WTC11 (cell line): ENCODE measurements around the gene ARHGAP19. TPM values are rescaled to one million over a fixed set of nuclear protein-coding genes. Genes with fewer than 3 reads are reported as not detected.

Source experiments
- ATAC-seq: fragments of 200-7000 bp; cut with Tn5 transposase; 2 replicates; pipeline ENCODE4 v1.10.0; 2021; ENCODE audit warnings: mild to moderate bottlenecking, moderate library complexity
- CTCF ChIA-PET: fragments of 300-600 bp; sonication (Branson Sonifier 250); formaldehyde crosslinking; loops from one replicate; lab custom pipeline; 2021; ENCODE audit warnings: antibody characterized with exemption; lab: Charles Lee
- POLR2A ChIA-PET: fragments of 350-600 bp; sonication (Branson Sonifier 250); formaldehyde crosslinking; loops from one replicate; lab custom pipeline; 2021; ENCODE audit warnings: antibody characterized with exemption; lab: Charles Lee
- DNase-seq: peaks from one replicate; pipeline ENCODE4 v3.0.0; 2021; ENCODE audit warnings: low spot score
- H3K27ac Mint-ChIP-seq: 2 replicates; pipeline ENCODE4 v1.8.0; 2021; ENCODE audit warnings: mixed read lengths
- H3K27me3 Mint-ChIP-seq: 2 replicates; pipeline ENCODE4 v1.8.0; 2021; ENCODE audit warnings: low read depth, mild to moderate bottlenecking, moderate library complexity, mixed read lengths
- H3K36me3 Mint-ChIP-seq: 2 replicates; pipeline ENCODE4 v1.8.0; 2021; ENCODE audit warnings: mixed read lengths
- H3K4me1 Mint-ChIP-seq: 2 replicates; pipeline ENCODE4 v1.8.0; 2022; ENCODE audit warnings: mixed read lengths
- H3K4me3 Mint-ChIP-seq: 2 replicates; pipeline ENCODE4 v1.8.0; 2021; ENCODE audit warnings: mild to moderate bottlenecking, moderate library complexity, mixed read lengths
- H3K9me3 Mint-ChIP-seq: 2 replicates; pipeline ENCODE4 v1.8.0; 2021; ENCODE audit warnings: mixed read lengths
- IRF2 ChIP-seq: sonication (generic); formaldehyde crosslinking; IDR thresholded peaks from 2 replicates; pipeline ENCODE4 v1.8.0; 2022; ENCODE audit warnings: low read depth, missing genetic modification reagents, borderline replicate concordance
- MXD4 ChIP-seq: fragments of 250-450 bp; sonication (Bioruptor Pico); IDR thresholded peaks from 2 replicates; pipeline ENCODE4 v1.8.0; 2021; ENCODE audit warnings: mild to moderate bottlenecking, moderate library complexity, borderline replicate concordance
- NR1H2 ChIP-seq: sonication (generic); formaldehyde crosslinking; IDR thresholded peaks from 2 replicates; pipeline ENCODE4 v1.9.0; 2021; ENCODE audit warnings: mild to moderate bottlenecking, moderate library complexity, missing genetic modification reagents
- TEAD4 ChIP-seq: sonication (generic); formaldehyde crosslinking; IDR thresholded peaks from 2 replicates; pipeline ENCODE4 v1.8.0; 2022; ENCODE audit warnings: mild to moderate bottlenecking, missing genetic modification reagents
- TP53 ChIP-seq: sonication (generic); formaldehyde crosslinking; IDR thresholded peaks from 2 replicates; pipeline ENCODE4 v1.8.1; 2023; ENCODE audit warnings: mild to moderate bottlenecking, missing genetic modification reagents
- ZNF671 ChIP-seq: fragments of 250-450 bp; sonication (Bioruptor Pico); IDR thresholded peaks from 2 replicates; pipeline ENCODE4 v1.8.0; 2021; ENCODE audit warnings: mild to moderate bottlenecking
- total RNA-seq: library from RNA; stranded (reverse); gene quantifications from 3 replicates; pipeline ENCODE4 v1.2.3, GENCODE V29; 2021
- TF ChIP-seq, protein P1 (sequence below): sonication (generic); formaldehyde crosslinking; IDR thresholded peaks from 2 replicates; pipeline ENCODE4 v1.8.0; 2022; ENCODE audit warnings: mild to moderate bottlenecking, missing genetic modification reagents
- TF ChIP-seq, protein P2 (sequence below): sonication (generic); formaldehyde crosslinking; IDR thresholded peaks from 2 replicates; pipeline ENCODE4 v1.8.1; 2023; ENCODE audit warnings: mild to moderate bottlenecking, moderate library complexity, missing genetic modification reagents
- TF ChIP-seq, protein P3 (sequence below): sonication (generic); formaldehyde crosslinking; IDR thresholded peaks from 2 replicates; pipeline ENCODE4 v1.8.1; 2022; ENCODE audit warnings: mild to moderate bottlenecking, missing genetic modification reagents, moderate library complexity, borderline replicate concordance
- TF ChIP-seq, protein P4 (sequence below): sonication (generic); formaldehyde crosslinking; IDR thresholded peaks from 2 replicates; pipeline ENCODE4 v1.8.1; 2023; ENCODE audit warnings: mild to moderate bottlenecking, missing genetic modification reagents
- TF ChIP-seq, protein P5 (sequence below): sonication (generic); formaldehyde crosslinking; IDR thresholded peaks from 2 replicates; pipeline ENCODE4 v1.8.0; 2022; ENCODE audit warnings: missing genetic modification reagents
- TF ChIP-seq, protein P6 (sequence below): sonication (generic); formaldehyde crosslinking; conservative IDR thresholded peaks from 2 replicates; pipeline ENCODE4 v1.8.1; 2022; ENCODE audit warnings: mild to moderate bottlenecking, missing genetic modification reagents

ARHGAP19 gene
- total RNA-seq, 1 experiment from 2014 or later: 42.2 TPM

DNA sequence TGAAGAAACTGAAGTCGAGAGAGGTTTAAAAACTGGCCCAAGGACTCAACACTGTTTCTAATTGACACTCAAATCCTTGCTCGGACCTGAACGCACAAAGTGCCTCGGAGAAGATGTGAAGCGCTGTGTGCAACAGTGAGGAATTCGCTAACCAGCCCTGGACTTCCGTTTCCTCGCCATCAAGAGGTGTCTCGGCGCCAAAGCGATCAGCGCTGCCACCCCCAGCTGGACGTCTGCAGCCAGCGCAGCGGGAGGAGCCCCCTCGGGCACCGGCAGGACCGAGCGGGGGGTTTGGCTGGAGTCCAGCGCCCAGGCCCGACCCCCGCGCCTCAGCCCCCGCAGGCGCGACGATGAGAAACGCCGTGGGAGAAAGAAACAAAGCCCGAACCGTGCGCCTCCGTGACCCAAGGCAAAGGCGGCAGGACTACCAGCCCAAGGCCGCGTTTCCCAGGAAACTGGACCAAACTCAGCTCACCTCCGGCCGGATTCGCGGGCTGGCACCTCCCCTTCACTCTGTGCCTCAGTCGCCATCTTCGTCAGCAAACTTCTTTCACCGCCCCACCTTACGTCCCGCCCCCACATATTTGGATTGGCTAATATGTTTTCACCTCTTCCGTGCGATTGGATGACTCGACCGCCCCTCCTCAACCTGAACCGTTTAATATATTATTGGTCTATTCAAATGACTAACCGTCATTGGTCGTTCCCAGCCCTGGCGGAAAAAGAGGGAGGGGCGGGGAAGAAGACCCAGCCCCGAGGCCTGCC is at the start of gene ARHGAP19 (continued):
- TF ChIP-seq, protein P1, sequence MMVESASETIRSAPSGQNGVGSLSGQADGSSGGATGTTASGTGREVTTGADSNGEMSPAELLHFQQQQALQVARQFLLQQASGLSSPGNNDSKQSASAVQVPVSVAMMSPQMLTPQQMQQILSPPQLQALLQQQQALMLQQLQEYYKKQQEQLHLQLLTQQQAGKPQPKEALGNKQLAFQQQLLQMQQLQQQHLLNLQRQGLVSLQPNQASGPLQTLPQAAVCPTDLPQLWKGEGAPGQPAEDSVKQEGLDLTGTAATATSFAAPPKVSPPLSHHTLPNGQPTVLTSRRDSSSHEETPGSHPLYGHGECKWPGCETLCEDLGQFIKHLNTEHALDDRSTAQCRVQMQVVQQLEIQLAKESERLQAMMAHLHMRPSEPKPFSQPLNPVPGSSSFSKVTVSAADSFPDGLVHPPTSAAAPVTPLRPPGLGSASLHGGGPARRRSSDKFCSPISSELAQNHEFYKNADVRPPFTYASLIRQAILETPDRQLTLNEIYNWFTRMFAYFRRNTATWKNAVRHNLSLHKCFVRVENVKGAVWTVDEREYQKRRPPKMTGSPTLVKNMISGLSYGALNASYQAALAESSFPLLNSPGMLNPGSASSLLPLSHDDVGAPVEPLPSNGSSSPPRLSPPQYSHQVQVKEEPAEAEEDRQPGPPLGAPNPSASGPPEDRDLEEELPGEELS (CRISPR knock-in tag): no peak
- TF ChIP-seq, protein P2, sequence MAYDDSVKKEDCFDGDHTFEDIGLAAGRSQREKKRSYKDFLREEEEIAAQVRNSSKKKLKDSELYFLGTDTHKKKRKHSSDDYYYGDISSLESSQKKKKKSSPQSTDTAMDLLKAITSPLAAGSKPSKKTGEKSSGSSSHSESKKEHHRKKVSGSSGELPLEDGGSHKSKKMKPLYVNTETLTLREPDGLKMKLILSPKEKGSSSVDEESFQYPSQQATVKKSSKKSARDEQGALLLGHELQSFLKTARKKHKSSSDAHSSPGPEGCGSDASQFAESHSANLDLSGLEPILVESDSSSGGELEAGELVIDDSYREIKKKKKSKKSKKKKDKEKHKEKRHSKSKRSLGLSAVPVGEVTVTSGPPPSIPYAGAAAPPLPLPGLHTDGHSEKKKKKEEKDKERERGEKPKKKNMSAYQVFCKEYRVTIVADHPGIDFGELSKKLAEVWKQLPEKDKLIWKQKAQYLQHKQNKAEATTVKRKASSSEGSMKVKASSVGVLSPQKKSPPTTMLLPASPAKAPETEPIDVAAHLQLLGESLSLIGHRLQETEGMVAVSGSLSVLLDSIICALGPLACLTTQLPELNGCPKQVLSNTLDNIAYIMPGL (CRISPR knock-in tag): no peak; the same call in 1 of the 2 replicates
- TF ChIP-seq TP53 (CRISPR knock-in tag) (no peak), NR1H2 (no peak), MXD4 (CRISPR knock-in tag) (no peak), ZNF671 (CRISPR knock-in tag) (no peak), IRF2 (CRISPR knock-in tag) (no peak), TEAD4 (CRISPR knock-in tag) (no peak)
- TF ChIP-seq, protein P3, sequence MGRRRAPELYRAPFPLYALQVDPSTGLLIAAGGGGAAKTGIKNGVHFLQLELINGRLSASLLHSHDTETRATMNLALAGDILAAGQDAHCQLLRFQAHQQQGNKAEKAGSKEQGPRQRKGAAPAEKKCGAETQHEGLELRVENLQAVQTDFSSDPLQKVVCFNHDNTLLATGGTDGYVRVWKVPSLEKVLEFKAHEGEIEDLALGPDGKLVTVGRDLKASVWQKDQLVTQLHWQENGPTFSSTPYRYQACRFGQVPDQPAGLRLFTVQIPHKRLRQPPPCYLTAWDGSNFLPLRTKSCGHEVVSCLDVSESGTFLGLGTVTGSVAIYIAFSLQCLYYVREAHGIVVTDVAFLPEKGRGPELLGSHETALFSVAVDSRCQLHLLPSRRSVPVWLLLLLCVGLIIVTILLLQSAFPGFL (CRISPR knock-in tag): no peak
- TF ChIP-seq, protein P4, sequence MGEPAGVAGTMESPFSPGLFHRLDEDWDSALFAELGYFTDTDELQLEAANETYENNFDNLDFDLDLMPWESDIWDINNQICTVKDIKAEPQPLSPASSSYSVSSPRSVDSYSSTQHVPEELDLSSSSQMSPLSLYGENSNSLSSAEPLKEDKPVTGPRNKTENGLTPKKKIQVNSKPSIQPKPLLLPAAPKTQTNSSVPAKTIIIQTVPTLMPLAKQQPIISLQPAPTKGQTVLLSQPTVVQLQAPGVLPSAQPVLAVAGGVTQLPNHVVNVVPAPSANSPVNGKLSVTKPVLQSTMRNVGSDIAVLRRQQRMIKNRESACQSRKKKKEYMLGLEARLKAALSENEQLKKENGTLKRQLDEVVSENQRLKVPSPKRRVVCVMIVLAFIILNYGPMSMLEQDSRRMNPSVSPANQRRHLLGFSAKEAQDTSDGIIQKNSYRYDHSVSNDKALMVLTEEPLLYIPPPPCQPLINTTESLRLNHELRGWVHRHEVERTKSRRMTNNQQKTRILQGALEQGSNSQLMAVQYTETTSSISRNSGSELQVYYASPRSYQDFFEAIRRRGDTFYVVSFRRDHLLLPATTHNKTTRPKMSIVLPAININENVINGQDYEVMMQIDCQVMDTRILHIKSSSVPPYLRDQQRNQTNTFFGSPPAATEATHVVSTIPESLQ (CRISPR knock-in tag): no peak
- TF ChIP-seq, protein P5, sequence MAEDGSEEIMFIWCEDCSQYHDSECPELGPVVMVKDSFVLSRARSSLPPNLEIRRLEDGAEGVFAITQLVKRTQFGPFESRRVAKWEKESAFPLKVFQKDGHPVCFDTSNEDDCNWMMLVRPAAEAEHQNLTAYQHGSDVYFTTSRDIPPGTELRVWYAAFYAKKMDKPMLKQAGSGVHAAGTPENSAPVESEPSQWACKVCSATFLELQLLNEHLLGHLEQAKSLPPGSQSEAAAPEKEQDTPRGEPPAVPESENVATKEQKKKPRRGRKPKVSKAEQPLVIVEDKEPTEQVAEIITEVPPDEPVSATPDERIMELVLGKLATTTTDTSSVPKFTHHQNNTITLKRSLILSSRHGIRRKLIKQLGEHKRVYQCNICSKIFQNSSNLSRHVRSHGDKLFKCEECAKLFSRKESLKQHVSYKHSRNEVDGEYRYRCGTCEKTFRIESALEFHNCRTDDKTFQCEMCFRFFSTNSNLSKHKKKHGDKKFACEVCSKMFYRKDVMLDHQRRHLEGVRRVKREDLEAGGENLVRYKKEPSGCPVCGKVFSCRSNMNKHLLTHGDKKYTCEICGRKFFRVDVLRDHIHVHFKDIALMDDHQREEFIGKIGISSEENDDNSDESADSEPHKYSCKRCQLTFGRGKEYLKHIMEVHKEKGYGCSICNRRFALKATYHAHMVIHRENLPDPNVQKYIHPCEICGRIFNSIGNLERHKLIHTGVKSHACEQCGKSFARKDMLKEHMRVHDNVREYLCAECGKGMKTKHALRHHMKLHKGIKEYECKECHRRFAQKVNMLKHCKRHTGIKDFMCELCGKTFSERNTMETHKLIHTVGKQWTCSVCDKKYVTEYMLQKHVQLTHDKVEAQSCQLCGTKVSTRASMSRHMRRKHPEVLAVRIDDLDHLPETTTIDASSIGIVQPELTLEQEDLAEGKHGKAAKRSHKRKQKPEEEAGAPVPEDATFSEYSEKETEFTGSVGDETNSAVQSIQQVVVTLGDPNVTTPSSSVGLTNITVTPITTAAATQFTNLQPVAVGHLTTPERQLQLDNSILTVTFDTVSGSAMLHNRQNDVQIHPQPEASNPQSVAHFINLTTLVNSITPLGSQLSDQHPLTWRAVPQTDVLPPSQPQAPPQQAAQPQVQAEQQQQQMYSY (CRISPR knock-in tag): no peak

DNA sequence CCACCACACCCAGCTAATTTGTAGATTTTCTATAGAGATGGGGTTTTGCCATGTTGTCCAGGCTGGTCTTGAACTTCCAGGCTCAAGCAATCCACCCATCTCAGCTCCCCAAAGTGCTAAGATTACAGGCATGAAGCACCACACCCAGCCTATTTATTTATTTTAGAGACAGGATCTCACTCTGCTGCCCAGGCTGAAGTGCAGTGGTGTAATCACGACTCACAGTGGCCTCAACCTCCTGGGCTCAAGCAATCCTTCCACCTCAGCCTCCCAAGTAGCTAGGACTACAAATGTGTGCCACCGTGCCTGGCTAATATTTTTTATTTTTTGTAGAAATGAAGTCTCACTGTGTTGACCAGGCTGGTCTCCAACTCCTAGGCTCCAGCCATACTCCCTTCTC is 49.0 kb upstream of the ARHGAP19 start:
- ATAC-seq: no peak
- H3K36me3 Mint-ChIP-seq: no peaks in the 10 kb centered on the region

More for the DNA sequence above, 49.0 kb upstream of the ARHGAP19 start:
- H3K4me3 Mint-ChIP-seq: no peak overlapping the region
- ChIA-PET POLR2A (interaction anchor here (0.6 kb wide), 1 partner anchor 56 kb away, joined by 5 read pairs; no protein-coding TSS in a partner anchor), CTCF (no interaction called here)
- DNase-seq: no peak
- TF ChIP-seq, protein P6, sequence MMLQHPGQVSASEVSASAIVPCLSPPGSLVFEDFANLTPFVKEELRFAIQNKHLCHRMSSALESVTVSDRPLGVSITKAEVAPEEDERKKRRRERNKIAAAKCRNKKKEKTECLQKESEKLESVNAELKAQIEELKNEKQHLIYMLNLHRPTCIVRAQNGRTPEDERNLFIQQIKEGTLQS: no peak
- no peak overlapping the region for H3K27ac Mint-ChIP-seq
- H3K27me3 Mint-ChIP-seq: no peaks in the 10 kb centered on the region
- no peaks in the 10 kb centered on the region for H3K9me3 Mint-ChIP-seq
- peaks cover 38% of the 10 kb centered on the region for H3K4me1 Mint-ChIP-seq
